ENCODE results near the gene ELFN1.

The ELFN1 gene

GRCh38 chr7:1765336-1765735, 95.3 kb downstream of the ELFN1 start:
- Histone ChIP-seq H3K4me3 (ENCODE audit: low read length) (no peak overlapping the region), H3K9me3 (ENCODE audit: control insufficient read depth, low read depth, low read length) (peaks cover 4% of the 10 kb centered on the region), H3K36me3 (ENCODE audit: control insufficient read depth, low read depth, low read length) (no peaks in the 10 kb centered on the region), H3K9ac (ENCODE audit: low read length) (no peak overlapping the region), H3K27ac (ENCODE audit: low read length) (no peak overlapping the region), H3K4me1 (ENCODE audit: control insufficient read depth, low read depth, low read length) (no peaks in the 10 kb centered on the region), H3K27me3 (ENCODE audit: control insufficient read depth, insufficient read depth, low read length) (no peaks in the 10 kb centered on the region)

- Histone ChIP-seq H3K4me3 (ENCODE audit: low read length) (no peak overlapping the region), H3K27ac (ENCODE audit: low read length) (no peak overlapping the region), H3K9me3 (ENCODE audit: control insufficient read depth, low read depth, low read length) (peaks cover 4% of the 10 kb centered on the region), H3K27me3 (ENCODE audit: control insufficient read depth, insufficient read depth, low read length) (no peaks in the 10 kb centered on the region), H3K9ac (ENCODE audit: low read length) (no peak overlapping the region), H3K4me1 (ENCODE audit: control insufficient read depth, low read depth, low read length) (no peaks in the 10 kb centered on the region), H3K36me3 (ENCODE audit: control insufficient read depth, low read depth, low read length) (no peaks in the 10 kb centered on the region)
Measured at GRCh38 chr7:1767524-1767923, 97.4 kb downstream of the ELFN1 start.

GRCh38 chr7:1768832-1769231, 98.8 kb downstream of the ELFN1 start:
- Histone ChIP-seq H3K9ac (ENCODE audit: low read length) (no peak overlapping the region), H3K27ac (ENCODE audit: low read length) (no peak overlapping the region), H3K27me3 (ENCODE audit: control insufficient read depth, insufficient read depth, low read length) (no peaks in the 10 kb centered on the region), H3K4me3 (ENCODE audit: low read length) (no peak overlapping the region), H3K36me3 (ENCODE audit: control insufficient read depth, low read depth, low read length) (no peaks in the 10 kb centered on the region), H3K4me1 (ENCODE audit: control insufficient read depth, low read depth, low read length) (no peaks in the 10 kb centered on the region), H3K9me3 (ENCODE audit: control insufficient read depth, low read depth, low read length) (no peaks in the 10 kb centered on the region)

- Histone ChIP-seq H3K27me3 (ENCODE audit: control insufficient read depth, insufficient read depth, low read length) (no peaks in the 10 kb centered on the region), H3K36me3 (ENCODE audit: control insufficient read depth, low read depth, low read length) (no peaks in the 10 kb centered on the region), H3K27ac (ENCODE audit: low read length) (no peak overlapping the region), H3K4me1 (ENCODE audit: control insufficient read depth, low read depth, low read length) (no peaks in the 10 kb centered on the region), H3K4me3 (ENCODE audit: low read length) (no peak overlapping the region), H3K9me3 (ENCODE audit: control insufficient read depth, low read depth, low read length) (no peaks in the 10 kb centered on the region), H3K9ac (ENCODE audit: low read length) (no peak overlapping the region)
Measured at GRCh38 chr7:1769286-1770200, 99.5 kb downstream of the ELFN1 start.

- Histone ChIP-seq H3K4me1 (ENCODE audit: control insufficient read depth, low read depth, low read length) (no peaks in the 10 kb centered on the region), H3K27me3 (ENCODE audit: control insufficient read depth, insufficient read depth, low read length) (no peaks in the 10 kb centered on the region), H3K27ac (ENCODE audit: low read length) (no peak overlapping the region), H3K36me3 (ENCODE audit: control insufficient read depth, low read depth, low read length) (no peaks in the 10 kb centered on the region), H3K4me3 (ENCODE audit: low read length) (no peak overlapping the region), H3K9ac (ENCODE audit: low read length) (no peak overlapping the region), H3K9me3 (ENCODE audit: control insufficient read depth, low read depth, low read length) (no peaks in the 10 kb centered on the region)
Measured at GRCh38 chr7:1770331-1770730, 100.3 kb downstream of the ELFN1 start.

GRCh38 chr7:1775389-1775788, 105.3 kb downstream of the ELFN1 start:
- no peaks in the 10 kb centered on the region for H3K27me3 ChIP-seq (ENCODE audit: control insufficient read depth, insufficient read depth, low read length)

GRCh38 chr7:1777122-1777521, 107.0 kb downstream of the ELFN1 start:
- no peak overlapping the region for H3K27ac ChIP-seq (ENCODE audit: low read length)
- H3K36me3 ChIP-seq (ENCODE audit: control insufficient read depth, low read depth, low read length) = no peaks in the 10 kb centered on the region
- H3K9ac ChIP-seq (ENCODE audit: low read length) = no peak overlapping the region
- H3K27me3 ChIP-seq (ENCODE audit: control insufficient read depth, insufficient read depth, low read length) = no peaks in the 10 kb centered on the region
- H3K4me1 ChIP-seq (ENCODE audit: control insufficient read depth, low read depth, low read length) = no peaks in the 10 kb centered on the region
- H3K9me3 ChIP-seq (ENCODE audit: control insufficient read depth, low read depth, low read length) = no peaks in the 10 kb centered on the region
- H3K4me3 ChIP-seq (ENCODE audit: low read length) = no peak overlapping the region

More at GRCh38 chr7:1775389-1775788, 105.3 kb downstream of the ELFN1 start:
- no peak overlapping the region for H3K27ac ChIP-seq (ENCODE audit: low read length)
- H3K9ac ChIP-seq (ENCODE audit: low read length) = no peak overlapping the region
- no peak overlapping the region for H3K4me3 ChIP-seq (ENCODE audit: low read length)
- H3K36me3 ChIP-seq (ENCODE audit: control insufficient read depth, low read depth, low read length) = no peaks in the 10 kb centered on the region
- no peaks in the 10 kb centered on the region for H3K4me1 ChIP-seq (ENCODE audit: control insufficient read depth, low read depth, low read length)
- H3K9me3 ChIP-seq (ENCODE audit: control insufficient read depth, low read depth, low read length) = no peaks in the 10 kb centered on the region

- H3K4me3 ChIP-seq (ENCODE audit: low read length) = no peak overlapping the region
- H3K27ac ChIP-seq (ENCODE audit: low read length) = no peak overlapping the region
- H3K4me1 ChIP-seq (ENCODE audit: control insufficient read depth, low read depth, low read length) = no peaks in the 10 kb centered on the region
- no peak overlapping the region for H3K9ac ChIP-seq (ENCODE audit: low read length)
- no peaks in the 10 kb centered on the region for H3K27me3 ChIP-seq (ENCODE audit: control insufficient read depth, insufficient read depth, low read length)
- no peaks in the 10 kb centered on the region for H3K36me3 ChIP-seq (ENCODE audit: control insufficient read depth, low read depth, low read length)
- no peaks in the 10 kb centered on the region for H3K9me3 ChIP-seq (ENCODE audit: control insufficient read depth, low read depth, low read length)
Measured at GRCh38 chr7:1779445-1779844, 109.4 kb downstream of the ELFN1 start.

- Histone ChIP-seq H3K27ac (ENCODE audit: low read length) (no peak overlapping the region), H3K27me3 (ENCODE audit: control insufficient read depth, insufficient read depth, low read length) (no peaks in the 10 kb centered on the region), H3K9me3 (ENCODE audit: control insufficient read depth, low read depth, low read length) (peaks cover 5% of the 10 kb centered on the region), H3K36me3 (ENCODE audit: control insufficient read depth, low read depth, low read length) (no peaks in the 10 kb centered on the region), H3K4me1 (ENCODE audit: control insufficient read depth, low read depth, low read length) (no peaks in the 10 kb centered on the region), H3K4me3 (ENCODE audit: low read length) (no peak overlapping the region), H3K9ac (ENCODE audit: low read length) (no peak overlapping the region)
Measured at GRCh38 chr7:1781369-1781768, 111.3 kb downstream of the ELFN1 start.

GRCh38 chr7:1785839-1786238, 115.8 kb downstream of the ELFN1 start:
- no peak overlapping the region for H3K9ac ChIP-seq (ENCODE audit: low read length)
- no peaks in the 10 kb centered on the region for H3K27me3 ChIP-seq (ENCODE audit: control insufficient read depth, insufficient read depth, low read length)
- H3K4me3 ChIP-seq (ENCODE audit: low read length) = no peak overlapping the region
- no peaks in the 10 kb centered on the region for H3K36me3 ChIP-seq (ENCODE audit: control insufficient read depth, low read depth, low read length)
- no peaks in the 10 kb centered on the region for H3K4me1 ChIP-seq (ENCODE audit: control insufficient read depth, low read depth, low read length)
- H3K9me3 ChIP-seq (ENCODE audit: control insufficient read depth, low read depth, low read length) = peaks cover 5% of the 10 kb centered on the region
- no peak overlapping the region for H3K27ac ChIP-seq (ENCODE audit: low read length)

GRCh38 chr7:1787241-1787640, 117.2 kb downstream of the ELFN1 start:
- Histone ChIP-seq H3K27me3 (ENCODE audit: control insufficient read depth, insufficient read depth, low read length) (no peaks in the 10 kb centered on the region), H3K27ac (ENCODE audit: low read length) (no peak overlapping the region), H3K4me3 (ENCODE audit: low read length) (no peak overlapping the region), H3K4me1 (ENCODE audit: control insufficient read depth, low read depth, low read length) (no peaks in the 10 kb centered on the region), H3K9me3 (ENCODE audit: control insufficient read depth, low read depth, low read length) (peaks cover 5% of the 10 kb centered on the region), H3K9ac (ENCODE audit: low read length) (no peak overlapping the region), H3K36me3 (ENCODE audit: control insufficient read depth, low read depth, low read length) (no peaks in the 10 kb centered on the region)

- no peak overlapping the region for H3K4me3 ChIP-seq (ENCODE audit: low read length)
- no peaks in the 10 kb centered on the region for H3K4me1 ChIP-seq (ENCODE audit: control insufficient read depth, low read depth, low read length)
- H3K27me3 ChIP-seq (ENCODE audit: control insufficient read depth, insufficient read depth, low read length) = no peaks in the 10 kb centered on the region
- no peak overlapping the region for H3K9ac ChIP-seq (ENCODE audit: low read length)
- H3K27ac ChIP-seq (ENCODE audit: low read length) = no peak overlapping the region
- H3K9me3 ChIP-seq (ENCODE audit: control insufficient read depth, low read depth, low read length) = peaks cover 5% of the 10 kb centered on the region
- H3K36me3 ChIP-seq (ENCODE audit: control insufficient read depth, low read depth, low read length) = no peaks in the 10 kb centered on the region
Measured at GRCh38 chr7:1787681-1788235, 117.7 kb downstream of the ELFN1 start.

Measured in iPS-18a (cell line).